Left lung (tissue), 10 donors: ENCODE data around the gene ZNF605. TPM values are rescaled to one million over a fixed set of nuclear protein-coding genes. Genes with fewer than 3 reads are reported as not detected.
"Not testable (repeated sequence)": the region's sequence is repeated elsewhere in the genome, so short reads cannot be mapped to it uniquely, and the experiment has no call there.

ENCODE experiments used
- ATAC-seq: fragments of 200-7000 bp; cut with Tn5 transposase; one replicate; pipeline ENCODE4 v1.9.1; 2020; ENCODE audit warnings: moderate library complexity
- DNase-seq, 4 donors: peaks; one replicate each; pipeline ENCODE4 v3.0.0-alpha.2; 2013 to 2020
- H3K27ac ChIP-seq, 2 donors: fragments of 200-600 bp; sonication (generic) in 1 of 2; one replicate each; pipeline versions ENCODE4 v1.5.0 to v1.8.0; 2020 to 2021
- H3K27me3 ChIP-seq, 2 donors: fragments of 200-600 bp; sonication (generic) in 1 of 2; one replicate each; pipeline versions ENCODE4 v1.5.0 to v1.8.0; 2020 to 2021
- H3K36me3 ChIP-seq, 2 donors: fragments of 200-600 bp; sonication (generic) in 1 of 2; one replicate each; pipeline versions ENCODE4 v1.5.0 to v1.8.0; 2020 to 2021
- H3K4me1 ChIP-seq, 2 donors: fragments of 200-600 bp; one replicate each; pipeline ENCODE4 v1.8.0; 2021
- H3K4me3 ChIP-seq, 2 donors: fragments of 200-600 bp; sonication (generic) in 1 of 2; one replicate each; pipeline versions ENCODE4 v1.5.0 to v1.8.0; 2020 to 2021; ENCODE audit warnings: mild to moderate bottlenecking in 1 of 2
- H3K9me3 ChIP-seq, 2 donors: fragments of 200-600 bp; sonication (generic) in 1 of 2; one replicate each; pipeline versions ENCODE4 v1.5.0 to v1.8.0; 2020 to 2021
- CTCF ChIP-seq, 2 donors: fragments of 200-600 bp; sonication (generic) in 1 of 2; IDR thresholded peaks; one replicate each; pipeline versions ENCODE4 v1.5.0 to v1.8.0; 2021; ENCODE audit warnings: antibody characterized with exemption in 2 of 2
- intact Hi-C, 2 donors: fragments of 100-400 bp; cut with DNase I; formaldehyde crosslinking; loops; one replicate each; pipeline versions ENCODE4 v1.11.2 to v1.14.2; 2022
- polyA plus RNA-seq, 6 donors: library from polyadenylated mRNA; unstranded; fragments of 120-200 nt; gene quantifications; one replicate each; pipeline ENCODE4 v1.2.1, GENCODE V29; 2013; ENCODE audit not compliant: insufficient read length in 6 of 6
- total RNA-seq, 2 donors: library from RNA; stranded (reverse); fragmentation: NEBNext Ultra II Directional; extraction: Animal tissue kit (Norgen Biotek cat#: 25700); gene quantifications; one replicate each; pipeline ENCODE4 v1.2.1, GENCODE V29; 2021
- donor health status: DM: no; HTN: yes; CAD: no.
- donor health status: DM: no; HTN: no; CAD: no.

ZNF605 gene
- total and polyA plus RNA-seq, 8 donors = 14.7 to 28.7 (median 24.4) TPM

- H3K4me1 ChIP-seq, DNase-seq, H3K27me3 ChIP-seq, H3K4me3 ChIP-seq, H3K27ac ChIP-seq, ATAC-seq, intact Hi-C loops: not testable (repeated sequence)
- H3K36me3 ChIP-seq = peaks cover 0 to 22% of the 10 kb centered on the region in 2 donors
- H3K9me3 ChIP-seq = peaks cover 0 to 72% of the 10 kb centered on the region in 2 donors
- peak in 1 of 2 donors; percentile 24 for TF ChIP-seq CTCF (IDR thresholded peaks at IDR 0.05)
Observed at GRCh38 chr12:132963947-132964346, 7.8 kb upstream of the ZNF605 start.

- H3K27ac ChIP-seq, H3K4me1 ChIP-seq, intact Hi-C loops, H3K4me3 ChIP-seq, ATAC-seq, DNase-seq, H3K27me3 ChIP-seq: not testable (repeated sequence)
- peaks cover 0 to 22% of the 10 kb centered on the region in 2 donors for H3K36me3 ChIP-seq
- H3K9me3 ChIP-seq = peaks cover 0 to 50% of the 10 kb centered on the region in 2 donors
Observed at GRCh38 chr12:132961790-132962189, 5.7 kb upstream of the ZNF605 start.

- peaks cover 0 to 12% of the 10 kb centered on the region in 2 donors for H3K4me1 ChIP-seq
- TF ChIP-seq CTCF (IDR thresholded peaks at IDR 0.05) = no peak
- intact Hi-C loops = no loop called here
- peak; percentile 51 for ATAC-seq
- peaks cover 0 to 33% of the 10 kb centered on the region in 2 donors for H3K9me3 ChIP-seq
- H3K27ac ChIP-seq = peak overlapping the region; percentile 90 to 93
- H3K4me3 ChIP-seq = peak overlapping the region; percentile 68 to 75
- peak in 3 of 4 donors; percentile 53 to 70 (median 57) for DNase-seq
- peaks cover 0 to 14% of the 10 kb centered on the region in 2 donors for H3K36me3 ChIP-seq
- H3K27me3 ChIP-seq = no peaks in the 10 kb centered on the region
Observed at GRCh38 chr12:132955094-132956010, 754 bp downstream of the ZNF605 start.

GRCh38 chr12:132954471-132955048, 1.5 kb downstream of the ZNF605 start:
- intact Hi-C loops = no loop called here
- ATAC-seq = no peak
- H3K4me3 ChIP-seq = peak overlapping the region; percentile 68 to 75
- H3K9me3 ChIP-seq = peaks cover 0 to 41% of the 10 kb centered on the region in 2 donors
- no peaks in the 10 kb centered on the region for H3K27me3 ChIP-seq
- TF ChIP-seq CTCF (IDR thresholded peaks at IDR 0.05) = no peak
- peaks cover 0 to 22% of the 10 kb centered on the region in 2 donors for H3K36me3 ChIP-seq
- H3K4me1 ChIP-seq = peaks cover 0 to 12% of the 10 kb centered on the region in 2 donors
- peak overlapping the region; percentile 90 to 93 for H3K27ac ChIP-seq
- no peak for DNase-seq

GRCh38 chr12:132953771-132954170, 2.3 kb downstream of the ZNF605 start:
- intact Hi-C loops = no loop called here
- H3K9me3 ChIP-seq = peaks cover 0 to 49% of the 10 kb centered on the region in 2 donors
- no peak overlapping the region for H3K4me3 ChIP-seq
- TF ChIP-seq CTCF (IDR thresholded peaks at IDR 0.05) = no peak
- H3K36me3 ChIP-seq = peaks cover 0 to 30% of the 10 kb centered on the region in 2 donors
- H3K27ac ChIP-seq = no peak overlapping the region
- H3K27me3 ChIP-seq = no peaks in the 10 kb centered on the region
- ATAC-seq (no peak), DNase-seq (no peak)
- peaks cover 0 to 12% of the 10 kb centered on the region in 2 donors for H3K4me1 ChIP-seq
